ENCODE data around the gene PLPPR3.

PLPPR3 gene

GRCh38 chr19:772730-773436 is 48.9 kb downstream of the PLPPR3 start:
- ChIA-PET POLR2A (no interaction called here), CTCF (interaction anchor here (1.0 to 1.5 kb wide), 2 partner anchors 91 to 93 kb away, joined by 3 to 4 read pairs; no protein-coding TSS in a partner anchor)
- no peak for TF ChIP-seq CTCF (IDR thresholded peaks at IDR 0.05; ENCODE audit: control extremely low read depth, extremely low read depth, low read depth, missing control alignments)
- DNase-seq (ENCODE audit: extremely low spot score) = no peak

- TF ChIP-seq CTCF (IDR thresholded peaks at IDR 0.05; ENCODE audit: control extremely low read depth, extremely low read depth, low read depth, missing control alignments) = no peak
- ChIA-PET POLR2A (no interaction called here), CTCF (interaction anchor here (1.0 to 1.5 kb wide), 2 partner anchors 92 to 94 kb away, joined by 3 to 4 read pairs; no protein-coding TSS in a partner anchor)
- DNase-seq (ENCODE audit: extremely low spot score) = no peak
Measured at GRCh38 chr19:772063-772462, 49.7 kb downstream of the PLPPR3 start.

GRCh38 chr19:771332-771785 is 50.4 kb downstream of the PLPPR3 start:
- POLR2A ChIA-PET = no interaction called here
- peak; percentile 36 for TF ChIP-seq CTCF (IDR thresholded peaks at IDR 0.05; ENCODE audit: control extremely low read depth, extremely low read depth, low read depth, missing control alignments)
- peak; percentile 78 for DNase-seq (ENCODE audit: extremely low spot score)
- CTCF ChIA-PET = interaction anchor here (0.8 to 2.1 kb wide), 4 partner anchors 17 to 227 kb away, joined by 3 to 9 read pairs (median 3); no protein-coding TSS in a partner anchor

GRCh38 chr19:769616-770015 is 52.1 kb downstream of the PLPPR3 start:
- POLR2A ChIA-PET = interaction anchor here (0.7 kb wide), 2 partner anchors 8 to 39 kb away, joined by 7 to 12 read pairs; no protein-coding TSS in a partner anchor
- CTCF ChIA-PET = interaction anchor here (0.6 to 2.1 kb wide), 19 partner anchors 16 to 475 kb away, joined by 3 to 9 read pairs (median 3); partner anchors contain the start of gene KISS1R
- TF ChIP-seq CTCF (IDR thresholded peaks at IDR 0.05; ENCODE audit: control extremely low read depth, extremely low read depth, low read depth, missing control alignments) = no peak

GRCh38 chr19:768424-768823 is 53.3 kb downstream of the PLPPR3 start:
- no peak for DNase-seq (ENCODE audit: extremely low spot score)
- no peak for TF ChIP-seq CTCF (IDR thresholded peaks at IDR 0.05; ENCODE audit: control extremely low read depth, extremely low read depth, low read depth, missing control alignments)
- ChIA-PET POLR2A (no interaction called here), CTCF (interaction anchor here (1.0 to 1.9 kb wide), 5 partner anchors 27 to 155 kb away, joined by 3 to 9 read pairs (median 5); no protein-coding TSS in a partner anchor)

More at GRCh38 chr19:769616-770015, 52.1 kb downstream of the PLPPR3 start:
- DNase-seq (ENCODE audit: extremely low spot score) = no peak

GRCh38 chr19:765179-765738 is 56.5 kb downstream of the PLPPR3 start:
- DNase-seq (ENCODE audit: extremely low spot score) = no peak
- CTCF ChIA-PET = no interaction called here
- POLR2A ChIA-PET = no interaction called here
- TF ChIP-seq CTCF (IDR thresholded peaks at IDR 0.05; ENCODE audit: control extremely low read depth, extremely low read depth, low read depth, missing control alignments) = no peak
